Measurements from ENCODE around the gene ADGRD1.
"Not testable (repeated sequence)": the region's sequence is repeated elsewhere in the genome, so short reads cannot be mapped to it uniquely, and the experiment has no call there.

Gene ADGRD1

GRCh38 chr12:130988261-130988660, 34.6 kb downstream of the ADGRD1 start:
- FAIRE-seq, result no peak

- FAIRE-seq, result no peak
These were observed 35.0 kb downstream of the ADGRD1 start for GRCh38 chr12:130988751-130989150.

DNA sequence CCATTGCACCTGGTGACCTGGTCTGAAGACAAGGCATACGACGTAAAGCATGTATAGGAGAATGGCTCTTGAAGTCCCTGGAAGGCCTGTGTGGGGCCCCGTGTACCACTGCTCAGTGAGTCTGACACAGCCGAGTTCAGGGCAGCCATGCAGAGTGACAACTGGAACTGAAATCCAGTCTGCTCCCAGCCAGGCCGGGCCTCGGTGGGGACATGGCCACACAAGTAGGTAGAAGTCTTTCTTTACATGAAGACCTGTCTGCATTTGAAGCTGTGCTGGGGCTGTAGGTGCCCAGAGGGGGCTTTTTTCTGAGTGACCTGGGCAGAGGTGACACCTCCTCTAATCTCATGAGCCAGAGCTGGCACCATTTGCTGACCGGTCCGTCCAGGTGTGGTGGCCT, 35.7 kb downstream of the ADGRD1 start:
- FAIRE-seq, result no peak

- no peak for FAIRE-seq
These were observed 36.3 kb downstream of the ADGRD1 start for GRCh38 chr12:130990034-130990433.

- no peak for FAIRE-seq
These were observed 38.7 kb downstream of the ADGRD1 start for GRCh38 chr12:130992448-130992847.

DNA sequence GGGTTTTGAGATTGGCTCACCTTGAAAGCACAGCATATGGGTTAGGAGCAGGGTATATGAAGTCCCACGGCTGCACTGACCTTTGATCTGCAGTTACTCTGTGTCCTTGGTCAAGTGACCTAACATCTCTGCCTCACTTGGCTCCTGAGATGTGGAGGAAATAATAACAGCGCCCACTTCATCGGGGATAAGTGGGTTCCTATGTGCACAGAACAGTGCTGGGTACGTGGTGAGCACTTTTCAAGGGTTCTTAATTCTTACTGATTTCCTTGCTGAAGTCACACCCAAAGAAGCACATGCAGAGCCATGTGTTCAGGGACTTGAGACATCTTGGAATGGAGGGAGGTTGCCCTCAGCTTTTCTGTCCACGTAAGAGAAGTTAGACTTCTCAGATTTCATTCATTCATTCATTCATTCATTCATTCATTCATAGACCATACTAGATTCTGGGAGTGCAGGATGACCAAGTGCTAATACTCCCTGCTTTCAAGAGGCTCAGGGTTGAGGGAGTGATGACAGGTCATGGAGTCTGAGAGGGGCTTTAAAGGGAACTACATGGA, 39.4 kb downstream of the ADGRD1 start:
- no peak for FAIRE-seq

- FAIRE-seq, result no peak
These were observed 40.3 kb downstream of the ADGRD1 start for GRCh38 chr12:130993759-130994670.

GRCh38 chr12:130994821-130995375, 41.2 kb downstream of the ADGRD1 start:
- no peak for FAIRE-seq

GRCh38 chr12:130995386-130995969, 41.8 kb downstream of the ADGRD1 start:
- not testable (repeated sequence) for FAIRE-seq

- FAIRE-seq, result no peak
These were observed 44.4 kb downstream of the ADGRD1 start for GRCh38 chr12:130998136-130998535.

DNA sequence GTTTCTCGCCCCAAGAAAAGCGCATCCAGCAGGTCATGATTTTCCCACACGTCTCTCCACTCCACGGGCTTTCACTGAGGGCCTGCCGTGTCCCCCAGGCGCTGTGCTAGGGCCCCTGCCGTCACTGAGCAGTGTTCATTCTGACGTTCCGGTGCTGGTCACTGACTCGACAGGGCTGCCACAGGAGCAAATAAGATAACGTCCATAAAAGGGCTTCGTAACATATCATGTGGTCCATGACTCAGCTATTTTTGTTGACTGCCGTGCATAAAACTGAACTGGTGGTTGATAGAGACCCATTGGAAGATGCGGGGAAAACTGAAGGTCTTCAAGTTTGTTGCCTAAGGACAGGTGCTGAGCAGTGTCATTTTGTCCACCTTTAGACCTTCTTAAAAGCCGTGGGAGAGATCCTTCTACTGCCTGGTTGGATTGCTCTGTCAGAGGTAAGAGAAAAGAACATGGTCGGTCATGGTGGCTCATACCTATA, 46.3 kb downstream of the ADGRD1 start:
- no peak for FAIRE-seq

GRCh38 chr12:131001493-131001892, 47.8 kb downstream of the ADGRD1 start:
- FAIRE-seq, result no peak

DNA sequence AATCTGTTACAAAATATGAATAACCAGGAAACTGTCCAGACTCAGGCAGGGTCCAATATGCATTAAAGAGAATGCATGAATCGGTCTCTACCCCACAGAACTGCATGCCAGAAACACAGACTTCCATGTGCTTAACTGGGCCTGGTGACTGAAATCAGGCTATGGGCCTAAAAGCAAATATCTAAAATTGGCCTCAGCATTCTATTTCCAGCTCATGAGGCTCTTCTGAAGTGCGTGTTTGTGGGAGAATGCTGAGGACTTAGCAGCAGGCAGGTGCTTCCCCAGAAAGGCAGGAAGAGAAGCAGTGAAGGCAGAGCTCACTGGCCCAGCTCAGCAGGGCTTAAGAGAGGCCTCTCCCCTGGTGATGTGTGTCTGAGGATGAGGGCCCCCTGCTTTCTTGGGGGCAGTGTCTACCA, 48.5 kb downstream of the ADGRD1 start:
- FAIRE-seq, result no peak

DNA sequence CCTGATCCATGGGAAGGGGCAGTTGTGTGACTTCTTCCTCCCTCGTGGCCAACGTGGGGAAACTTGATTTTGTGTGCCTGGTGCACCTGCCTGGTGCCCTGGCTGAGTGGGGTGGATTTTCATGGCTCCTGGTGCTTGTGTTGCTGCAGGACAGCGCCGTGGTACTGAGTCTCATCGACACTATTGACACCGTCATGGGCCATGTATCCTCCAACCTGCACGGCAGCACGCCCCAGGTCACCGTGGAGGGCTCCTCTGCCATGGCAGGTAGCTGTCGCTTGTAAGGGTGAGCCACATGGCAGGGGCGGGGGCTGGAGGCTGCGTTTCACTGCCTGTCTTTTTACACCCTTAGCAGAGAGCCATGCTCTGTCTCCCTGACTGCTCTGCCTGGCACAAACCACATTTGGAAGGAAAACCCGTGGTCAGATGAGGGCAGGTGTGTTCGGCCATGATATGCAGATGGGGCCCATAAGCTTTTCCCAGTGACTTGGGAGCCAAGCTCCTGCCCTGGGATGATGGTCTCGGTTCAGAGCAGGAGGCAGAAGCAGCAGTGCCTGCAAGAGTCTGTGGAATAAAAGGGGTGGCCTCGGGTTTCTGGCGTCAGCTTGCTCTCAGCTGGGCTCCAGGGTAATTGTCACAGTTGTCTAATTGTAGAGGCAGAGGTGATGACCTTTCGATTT, 49.5 kb downstream of the ADGRD1 start:
- no peak for FAIRE-seq

DNA sequence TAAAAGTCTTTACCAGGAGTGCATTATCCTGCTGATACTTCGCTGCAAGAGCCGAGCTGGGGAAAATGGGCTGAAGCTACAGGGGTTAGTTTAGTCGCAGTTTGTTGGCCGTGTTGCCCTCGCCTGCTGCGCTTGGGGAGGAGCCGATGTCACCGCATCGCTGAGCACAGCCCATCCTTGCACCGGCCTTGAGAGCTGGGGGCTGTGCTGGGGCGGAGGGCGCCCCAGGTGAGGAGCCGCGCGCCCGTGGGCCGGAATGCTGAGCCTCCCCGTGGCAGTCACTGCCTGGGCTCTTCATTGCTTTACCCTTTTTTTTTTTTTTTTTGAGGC, 50.0 kb downstream of the ADGRD1 start:
- FAIRE-seq, result no peak

- no peak for FAIRE-seq
These were observed 50.5 kb downstream of the ADGRD1 start for GRCh38 chr12:131004166-131004565.

GRCh38 chr12:131005161-131006035, 51.7 kb downstream of the ADGRD1 start:
- no peak for FAIRE-seq

GRCh38 chr12:131006036-131006735, 52.5 kb downstream of the ADGRD1 start:
- FAIRE-seq, result no peak

- FAIRE-seq, result no peak
These were observed 53.5 kb downstream of the ADGRD1 start for GRCh38 chr12:131007031-131007739.

DNA sequence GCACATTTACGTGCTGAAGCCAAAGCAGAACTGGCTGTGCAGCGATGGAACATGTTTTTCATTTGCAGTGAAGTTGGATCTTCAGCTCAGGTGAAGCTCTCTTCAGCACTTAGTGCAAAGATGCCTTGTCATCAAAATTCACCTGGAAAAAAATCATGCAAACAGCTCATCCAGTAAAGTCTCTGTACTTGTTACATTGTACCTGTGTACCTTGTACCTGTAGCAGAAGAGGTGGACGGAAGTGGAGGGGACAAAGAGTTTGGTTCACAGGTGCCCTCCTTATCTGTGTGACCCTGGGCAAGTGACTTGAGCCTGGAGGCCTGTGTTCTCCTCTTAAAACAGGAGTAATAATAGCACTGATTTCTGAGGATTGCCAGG, 54.0 kb downstream of the ADGRD1 start:
- FAIRE-seq, result no peak
